Islet of Langerhans (tissue), 1 donor: ENCODE results near the gene PSMG3.

Experiments
- FAIRE-seq: peaks from one replicate; lab custom pipeline; 2011; peaks lifted over from hg19 to GRCh38; lab: Jason Lieb, UNC

Gene PSMG3

DNA sequence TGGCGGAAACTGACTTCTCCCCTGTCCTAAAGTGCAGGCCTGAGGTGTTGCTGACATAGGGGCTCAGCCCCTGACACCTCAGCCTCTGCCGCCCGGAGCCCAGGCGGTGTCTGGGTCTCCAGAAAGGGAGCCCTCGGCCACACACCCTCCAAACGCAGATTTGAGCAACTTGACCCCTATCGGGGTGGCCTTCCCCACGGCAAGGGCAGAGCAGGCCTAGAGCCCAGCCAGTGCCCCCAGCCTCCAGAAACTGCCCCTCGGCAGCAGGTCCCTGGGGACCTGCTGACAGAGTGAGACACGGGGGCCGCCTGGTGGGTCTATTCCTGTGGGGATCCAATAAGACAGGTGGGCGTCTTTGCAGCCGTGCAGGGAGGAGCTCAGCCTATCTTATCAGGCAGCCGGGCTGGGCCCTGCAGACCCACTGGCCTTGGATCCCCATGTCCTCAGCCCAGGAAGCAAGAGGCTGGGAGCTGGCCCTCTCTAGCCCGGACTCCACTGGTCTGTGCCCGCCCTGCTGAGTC lies 24.9 kb downstream of the PSMG3 start:
- no peak for FAIRE-seq

DNA sequence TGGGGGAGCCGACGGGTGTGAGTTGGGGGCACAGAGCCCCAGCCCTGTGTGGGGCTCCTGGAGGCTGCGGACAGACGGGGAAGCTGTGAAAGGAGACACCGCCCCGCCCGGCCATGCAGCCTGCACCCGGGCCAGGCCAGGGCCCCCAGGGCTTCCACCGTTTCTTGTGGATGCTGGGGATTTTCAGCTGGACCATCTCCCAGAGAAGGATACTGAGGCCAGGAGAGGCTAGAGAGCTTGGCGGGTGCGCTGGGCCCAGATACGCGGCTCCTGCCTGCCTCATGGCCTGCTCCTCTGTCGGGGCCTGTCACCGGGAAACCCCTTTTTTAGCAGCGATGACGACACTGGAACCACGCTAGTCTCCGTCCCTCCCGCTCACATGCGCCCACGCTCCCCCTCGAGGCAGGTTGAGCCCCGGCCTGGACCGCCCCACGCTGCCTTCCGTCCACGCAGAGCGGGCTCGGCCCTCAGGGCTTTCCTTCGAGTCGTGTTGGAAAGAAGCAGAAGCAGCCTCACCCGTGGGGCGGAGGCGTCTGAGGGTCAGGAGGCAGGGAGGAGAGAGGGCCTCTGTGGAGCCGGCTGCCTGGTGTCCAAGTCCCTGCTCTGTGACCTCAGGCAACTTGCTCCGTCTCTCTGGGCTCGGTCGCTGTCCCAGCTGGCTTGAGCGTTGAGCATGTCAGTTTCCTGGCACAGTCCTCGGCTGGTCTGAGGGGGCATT lies 25.5 kb downstream of the PSMG3 start:
- FAIRE-seq = no peak

DNA sequence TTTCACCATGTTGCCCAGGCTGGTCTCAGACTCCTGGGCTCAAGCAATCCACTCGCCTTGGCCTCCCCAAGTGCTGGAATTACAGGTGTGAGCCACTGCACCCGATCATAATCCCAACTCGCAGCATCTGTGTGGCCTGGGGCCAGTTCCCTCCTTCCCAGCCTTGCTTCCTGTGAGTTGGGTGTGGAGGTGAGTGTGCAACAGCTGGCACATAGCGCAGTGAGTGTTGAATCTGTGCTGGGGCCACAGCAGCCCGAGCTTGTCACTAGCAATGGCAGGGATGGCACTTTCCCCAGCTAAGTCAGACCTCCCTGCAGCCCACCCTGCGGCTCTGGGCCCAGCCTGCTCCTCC lies 26.0 kb downstream of the PSMG3 start:
- FAIRE-seq = no peak

DNA sequence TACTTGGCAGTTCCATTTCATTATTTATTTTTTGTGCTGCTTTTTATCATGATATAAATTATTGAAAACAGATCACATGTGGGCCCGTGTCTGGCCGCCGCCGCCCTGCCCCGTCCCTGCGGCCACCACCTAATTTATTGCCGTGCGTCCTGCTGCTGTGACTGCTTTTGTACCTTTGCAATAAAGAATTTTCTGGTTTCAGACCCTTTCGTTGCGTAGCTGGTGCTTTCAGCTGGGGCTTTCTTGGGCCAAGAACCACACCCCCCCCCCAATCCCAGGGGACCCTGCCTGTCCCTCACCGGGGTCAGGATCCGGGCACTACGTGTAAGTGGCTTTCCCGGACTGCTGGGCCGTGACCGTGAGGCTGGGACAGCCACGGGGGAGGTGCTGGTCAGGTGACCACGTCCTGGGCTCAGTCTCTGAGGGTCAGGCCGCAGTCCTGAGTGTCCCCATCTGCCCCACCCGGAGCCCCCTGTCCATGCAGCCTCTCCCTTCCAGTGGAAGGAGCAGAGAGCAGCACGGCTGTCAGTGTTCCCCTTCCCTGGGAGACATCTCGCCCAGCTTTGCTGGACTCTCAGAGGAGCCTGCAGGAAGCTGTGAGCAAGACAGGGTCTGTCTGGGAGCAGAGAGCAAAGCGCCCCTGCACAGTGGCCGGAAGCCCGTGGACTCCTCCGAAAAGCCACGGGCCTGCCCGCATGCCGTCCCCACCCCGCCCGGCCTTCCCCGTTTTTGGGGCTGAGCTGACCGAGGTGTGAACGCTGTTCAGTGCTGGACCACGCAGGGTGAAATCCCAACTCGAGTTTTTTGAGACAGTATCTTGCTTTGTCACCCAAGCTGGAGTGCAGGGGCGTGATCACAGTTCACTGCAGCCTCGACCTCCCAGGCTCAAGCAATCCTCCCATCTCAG lies 26.7 kb downstream of the PSMG3 start:
- FAIRE-seq = no peak

DNA sequence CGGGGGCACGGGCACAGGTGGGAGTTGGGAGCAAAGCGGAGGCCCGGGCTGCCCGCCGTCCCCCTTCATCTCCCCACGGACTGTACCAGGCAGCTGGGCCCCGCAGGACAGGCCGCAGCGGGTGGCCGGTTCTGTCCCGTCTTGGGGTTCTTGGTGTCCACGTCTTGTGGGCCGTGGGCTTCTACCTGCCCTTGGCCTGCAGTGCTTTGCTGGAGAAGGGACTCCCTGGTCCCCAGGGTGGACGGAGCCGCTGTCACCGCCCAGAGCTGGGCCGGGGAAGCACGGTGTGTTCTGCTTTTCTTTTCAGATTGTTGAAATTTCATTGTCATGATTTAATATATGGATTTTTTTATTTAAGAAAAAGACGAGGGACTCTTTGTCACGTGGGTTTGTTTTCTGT lies 27.5 kb downstream of the PSMG3 start:
- FAIRE-seq = no peak

DNA sequence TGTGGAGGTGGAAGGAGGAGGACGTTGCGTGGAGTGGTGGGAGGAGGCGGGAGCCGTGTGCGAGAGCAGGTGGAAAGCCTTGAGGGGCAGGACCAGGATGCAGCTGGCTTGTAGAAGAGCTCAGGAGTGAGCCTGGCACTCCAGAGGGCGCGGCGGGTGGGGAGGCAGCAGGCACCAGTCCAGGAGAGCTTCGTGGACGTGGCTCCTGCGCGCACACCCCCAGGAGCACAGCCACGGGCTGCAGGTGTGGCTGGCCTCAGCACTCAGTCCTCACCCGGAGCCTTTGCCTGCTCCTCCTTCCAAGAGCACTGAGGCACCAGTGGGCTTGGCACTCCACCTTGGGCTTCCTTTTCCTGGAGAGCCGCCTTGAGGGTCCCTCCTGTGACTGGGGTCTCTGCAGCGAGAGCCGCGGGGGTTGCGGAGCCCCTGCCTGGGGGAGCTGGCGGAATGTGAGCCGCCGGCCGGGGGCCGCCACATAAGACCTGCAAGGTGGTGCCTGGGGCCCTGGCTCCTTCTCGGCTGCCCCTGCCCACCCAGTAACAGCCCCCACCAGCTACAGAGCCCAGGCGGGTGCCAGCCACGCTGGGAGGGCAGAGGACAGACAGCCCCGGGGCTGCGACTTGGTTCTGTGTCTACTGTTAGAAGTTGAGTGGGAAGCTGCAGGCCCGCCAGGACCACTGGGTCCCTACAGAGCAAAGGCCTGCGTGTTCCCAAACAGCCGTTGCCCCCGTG lies 28.2 kb downstream of the PSMG3 start:
- FAIRE-seq = no peak

DNA sequence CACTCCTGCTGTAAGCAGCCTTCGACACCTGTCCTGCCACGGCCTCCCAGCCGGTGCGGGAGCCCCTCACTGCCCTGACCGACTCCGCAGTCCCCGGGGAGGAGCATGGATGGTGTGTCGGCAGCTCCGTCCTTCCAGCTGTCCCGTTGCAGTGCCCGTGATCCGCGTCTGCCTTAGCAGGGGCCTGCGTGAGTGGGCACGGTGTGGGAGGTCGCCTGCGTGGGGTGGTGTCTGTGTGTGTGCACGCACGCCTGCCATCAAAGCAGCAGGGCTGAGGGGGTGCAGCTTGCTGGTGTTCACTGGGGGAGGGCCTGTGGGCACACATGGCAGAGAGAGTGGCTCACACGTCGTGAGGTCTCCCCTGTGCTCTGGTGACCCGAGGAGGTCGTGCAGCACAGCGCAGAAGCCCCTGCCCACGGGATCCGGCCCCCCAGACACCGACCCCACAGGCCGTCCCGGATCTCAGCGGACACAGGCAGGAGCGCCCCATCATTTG lies 29.0 kb downstream of the PSMG3 start:
- FAIRE-seq = no peak

DNA sequence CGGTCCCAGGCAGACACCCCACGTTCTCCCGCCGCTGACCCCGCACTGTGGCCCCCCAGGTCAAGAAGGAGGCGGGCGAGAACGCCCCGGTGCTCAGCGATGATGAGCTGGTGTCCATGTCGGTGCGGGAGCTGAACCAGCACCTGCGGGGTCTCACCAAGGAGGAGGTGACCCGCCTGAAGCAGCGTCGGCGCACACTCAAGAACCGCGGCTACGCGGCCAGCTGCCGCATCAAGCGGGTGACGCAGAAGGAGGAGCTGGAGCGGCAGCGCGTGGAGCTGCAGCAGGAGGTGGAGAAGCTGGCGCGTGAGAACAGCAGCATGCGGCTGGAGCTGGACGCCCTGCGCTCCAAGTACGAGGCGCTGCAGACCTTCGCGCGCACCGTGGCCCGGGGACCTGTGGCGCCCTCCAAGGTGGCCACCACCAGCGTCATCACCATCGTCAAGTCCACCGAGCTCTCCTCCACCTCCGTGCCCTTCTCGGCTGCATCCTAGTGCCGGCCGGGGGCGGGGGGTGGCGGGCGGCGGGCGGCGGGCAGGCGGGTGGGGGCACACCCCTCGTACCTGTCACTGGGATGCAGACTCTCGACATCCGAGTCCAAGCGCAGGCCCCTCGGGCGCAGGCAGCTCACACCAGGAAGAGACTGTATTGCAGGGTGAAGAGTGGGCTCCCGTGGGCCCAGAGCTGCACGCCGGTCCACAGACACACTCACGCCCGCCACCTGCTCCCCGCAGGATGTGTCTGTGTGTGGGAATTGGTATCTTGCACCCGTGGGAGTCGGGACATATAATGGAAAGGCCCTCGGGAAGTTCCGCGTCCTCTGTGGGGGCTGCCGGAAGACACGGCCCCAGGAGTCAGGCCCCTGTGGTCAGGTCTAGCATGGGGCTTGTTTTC lies 29.7 kb downstream of the PSMG3 start:
- FAIRE-seq = no peak

DNA sequence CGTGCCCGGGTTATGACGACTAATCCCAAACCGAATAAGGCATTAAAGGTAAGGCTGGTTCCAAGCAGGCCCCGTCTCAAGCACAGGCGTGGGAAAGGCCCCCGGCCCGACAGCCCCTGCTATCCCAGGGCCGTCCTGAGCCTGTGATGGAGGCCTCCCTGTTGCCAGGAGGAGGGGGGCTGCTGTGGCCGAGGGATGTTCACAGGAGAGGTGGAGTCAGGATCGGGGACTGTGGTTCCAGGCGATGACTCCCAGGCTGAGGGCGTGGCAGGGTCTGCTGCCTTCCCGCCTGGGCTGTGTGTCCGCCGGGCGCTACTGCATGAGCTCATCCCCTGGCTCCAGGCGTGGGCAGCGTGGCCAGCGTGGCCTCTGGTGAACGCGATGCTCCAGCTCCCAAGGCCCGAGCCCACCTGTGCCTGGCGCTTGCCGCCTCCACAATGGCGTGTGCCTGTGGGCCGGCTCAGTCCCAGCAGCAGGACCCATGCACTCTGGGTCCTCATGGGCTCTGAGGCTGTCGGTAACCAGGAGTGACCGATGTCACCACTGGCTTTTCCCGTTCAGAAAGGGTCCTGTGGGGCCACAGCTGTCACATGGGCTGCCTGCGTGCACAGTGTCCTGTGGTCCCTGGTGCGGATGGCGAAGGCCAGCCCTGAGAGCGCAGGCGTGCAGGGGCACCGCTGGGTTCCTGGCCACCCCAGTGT lies 30.5 kb downstream of the PSMG3 start:
- no peak for FAIRE-seq

DNA sequence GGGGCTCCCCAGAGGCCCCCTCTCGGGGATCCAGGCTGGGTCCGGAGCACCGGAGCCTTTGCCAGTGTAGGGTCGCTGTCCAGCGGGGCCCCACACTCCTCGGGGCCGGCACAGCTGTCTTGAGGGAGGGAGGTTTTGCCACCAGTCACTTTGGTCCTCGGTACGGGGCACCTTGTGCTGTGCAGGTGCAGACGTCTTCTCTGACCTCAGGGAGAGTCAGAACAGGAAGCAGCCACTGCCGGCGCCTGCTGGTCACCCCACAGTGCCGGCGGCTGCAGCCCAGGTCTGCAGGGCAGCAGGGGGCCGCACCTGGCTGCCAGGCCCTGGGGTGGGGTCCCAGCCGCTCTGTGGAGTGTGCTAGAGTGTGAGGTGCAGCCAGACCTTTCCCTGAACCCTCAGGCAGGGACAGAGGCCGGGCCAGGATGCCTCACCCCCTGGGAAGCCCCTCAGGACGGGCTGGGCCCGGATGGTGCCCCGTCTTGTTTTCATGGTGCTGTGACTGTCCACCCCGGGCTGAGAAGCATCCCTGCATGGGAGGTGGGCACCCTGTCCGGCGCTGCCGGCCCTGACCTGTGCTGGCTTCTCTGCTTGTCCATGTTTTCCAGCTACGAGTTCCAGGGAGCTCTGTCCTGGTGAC lies 31.2 kb downstream of the PSMG3 start:
- FAIRE-seq = no peak

DNA sequence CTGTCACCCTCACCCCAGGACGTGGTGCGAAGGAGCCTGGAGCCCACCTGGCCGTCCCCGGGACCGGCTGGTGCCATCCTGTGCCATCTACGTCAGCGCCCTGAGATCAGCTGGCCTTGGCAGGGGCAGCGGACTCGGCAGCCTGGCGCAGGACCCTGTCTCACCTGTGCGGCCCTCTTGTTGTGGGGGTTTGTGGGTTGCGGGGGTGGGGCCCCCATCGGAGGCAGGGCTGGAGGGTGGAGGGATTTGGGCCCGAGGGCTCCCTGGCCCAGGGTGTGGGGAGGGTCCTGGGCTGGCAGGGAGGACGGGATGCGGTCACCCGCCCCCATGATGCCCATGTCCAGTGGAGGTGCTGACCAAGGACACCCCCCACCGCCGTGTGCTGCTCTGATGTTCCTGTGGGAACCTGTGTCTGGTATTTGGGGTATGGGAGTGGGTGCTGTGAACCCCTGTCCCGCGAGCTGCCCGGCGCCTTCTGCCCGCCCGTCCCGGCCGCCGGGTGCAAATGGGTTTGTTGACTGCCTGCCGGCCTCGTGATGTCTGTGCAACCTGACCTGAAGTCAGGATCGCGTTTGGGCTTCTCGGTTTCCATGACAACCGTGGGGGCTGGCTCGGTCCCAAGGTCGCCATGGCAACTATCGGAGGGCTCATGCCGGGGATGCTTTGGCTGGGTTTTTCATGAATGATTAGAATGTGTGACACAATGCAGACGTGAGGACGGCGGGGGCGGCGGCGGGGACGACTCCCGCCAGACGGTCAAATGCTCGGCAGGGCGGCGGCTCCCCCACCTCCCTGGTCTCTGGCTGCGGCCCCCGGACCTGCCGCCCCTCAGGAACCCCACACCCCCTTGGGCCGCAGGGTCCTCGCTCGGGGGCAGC lies 32.1 kb downstream of the PSMG3 start:
- FAIRE-seq = no peak

DNA sequence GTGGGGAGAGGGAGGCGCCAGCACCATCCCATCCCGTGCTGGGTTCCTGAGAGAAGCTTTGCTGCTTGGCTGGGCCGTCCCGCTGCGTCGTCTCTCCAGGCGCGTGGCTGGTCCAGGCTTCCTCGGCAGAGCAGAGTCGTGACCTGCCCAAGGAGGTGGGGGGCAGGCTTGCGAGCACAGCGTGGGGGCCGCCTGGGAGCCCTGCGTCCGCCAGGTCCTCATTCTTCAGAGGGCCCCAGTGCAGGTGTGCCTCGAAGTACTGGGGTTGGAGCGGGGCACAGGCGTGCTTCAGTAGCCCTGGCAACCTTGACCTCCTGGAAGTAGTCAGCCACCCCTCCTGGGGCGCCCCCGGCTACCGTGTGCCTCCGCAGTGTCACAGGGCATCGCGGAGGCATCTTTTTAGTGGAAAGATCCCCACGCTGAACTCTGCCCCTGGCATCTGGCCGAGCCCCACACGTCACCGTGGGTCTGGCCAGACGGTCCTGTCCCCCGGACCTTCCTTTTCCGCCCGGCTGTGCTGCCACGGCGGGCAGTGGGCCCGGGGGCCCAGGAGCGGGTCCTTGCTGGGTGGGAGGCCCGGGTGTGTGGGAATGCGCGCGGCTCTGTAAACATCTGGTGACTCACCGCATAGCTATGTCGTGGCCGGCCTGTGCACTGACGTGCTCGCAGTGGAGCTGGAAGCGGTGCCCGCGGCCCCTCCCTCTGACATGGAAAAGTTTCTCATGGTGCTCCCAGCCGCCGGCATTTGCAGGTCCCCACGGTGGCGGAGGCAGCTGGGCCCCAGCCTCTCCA lies 32.9 kb downstream of the PSMG3 start:
- no peak for FAIRE-seq

DNA sequence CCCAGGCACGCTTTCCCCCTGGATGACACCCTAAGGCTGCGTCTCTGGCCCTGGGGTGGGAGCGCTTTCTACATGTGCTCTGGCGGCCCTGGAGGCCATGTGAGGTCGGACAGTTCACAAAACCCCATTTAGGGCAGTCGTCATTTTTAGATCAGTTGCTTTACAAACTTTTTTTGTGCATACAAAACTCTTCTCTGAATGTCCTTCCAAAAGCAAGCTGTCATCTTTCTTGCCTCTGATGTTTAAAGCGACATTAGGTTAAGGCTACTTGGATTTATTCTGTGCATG lies 33.4 kb downstream of the PSMG3 start:
- no peak for FAIRE-seq

DNA sequence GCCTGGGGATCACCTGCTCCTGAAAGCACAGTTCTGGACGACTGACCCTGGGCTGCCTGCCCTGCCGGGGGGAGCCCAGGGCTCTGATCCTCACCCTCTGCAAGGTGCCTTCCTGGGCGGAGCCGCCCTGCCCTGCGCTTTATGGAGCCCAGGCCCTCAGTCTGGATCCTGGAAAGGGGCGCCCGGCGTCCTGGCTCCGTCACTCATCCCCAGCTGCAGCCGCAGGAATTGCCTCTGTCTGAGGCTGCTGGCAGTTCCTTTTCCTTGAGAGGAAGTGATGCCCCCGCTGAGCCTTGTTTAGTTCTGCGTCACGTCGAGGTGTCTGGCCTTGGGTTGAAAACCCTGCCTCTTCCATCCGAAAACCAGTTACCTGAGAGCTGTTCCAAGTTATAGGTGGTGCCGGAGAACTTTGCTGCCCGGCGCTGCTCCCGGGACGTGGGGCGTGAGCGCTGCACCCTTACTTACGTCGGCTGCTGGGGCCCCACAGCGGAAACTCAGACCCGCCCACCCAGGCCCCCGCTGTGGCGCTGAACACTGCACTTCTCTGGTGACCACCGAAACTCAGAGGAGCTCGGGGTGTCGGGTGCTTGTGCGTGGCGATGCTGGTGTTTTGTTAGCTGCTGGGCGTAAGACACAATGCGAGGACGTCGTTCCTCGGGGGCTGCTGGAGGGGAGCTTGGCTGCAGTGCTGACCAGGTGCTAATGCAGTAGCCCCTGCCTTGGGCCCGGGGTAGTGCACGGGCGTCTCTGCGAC lies 34.0 kb downstream of the PSMG3 start:
- no peak for FAIRE-seq

DNA sequence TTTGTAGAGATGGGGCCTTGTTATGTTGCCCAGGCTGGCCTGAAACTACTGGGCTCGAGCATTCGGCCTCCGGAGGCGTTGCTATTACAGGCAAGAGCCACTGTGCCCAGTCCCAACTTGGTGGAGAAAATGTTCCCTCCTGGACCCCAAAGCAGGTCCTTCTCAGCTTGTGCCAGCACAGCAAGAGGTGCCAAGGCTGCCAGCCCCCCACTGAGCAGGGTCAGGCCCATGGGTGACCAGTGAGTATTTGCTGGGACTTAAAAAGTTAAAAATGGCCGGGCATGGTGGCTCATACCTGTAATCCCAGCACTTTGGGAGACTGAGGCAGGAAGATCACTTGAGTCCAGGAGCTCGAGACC lies 34.8 kb downstream of the PSMG3 start:
- no peak for FAIRE-seq

DNA sequence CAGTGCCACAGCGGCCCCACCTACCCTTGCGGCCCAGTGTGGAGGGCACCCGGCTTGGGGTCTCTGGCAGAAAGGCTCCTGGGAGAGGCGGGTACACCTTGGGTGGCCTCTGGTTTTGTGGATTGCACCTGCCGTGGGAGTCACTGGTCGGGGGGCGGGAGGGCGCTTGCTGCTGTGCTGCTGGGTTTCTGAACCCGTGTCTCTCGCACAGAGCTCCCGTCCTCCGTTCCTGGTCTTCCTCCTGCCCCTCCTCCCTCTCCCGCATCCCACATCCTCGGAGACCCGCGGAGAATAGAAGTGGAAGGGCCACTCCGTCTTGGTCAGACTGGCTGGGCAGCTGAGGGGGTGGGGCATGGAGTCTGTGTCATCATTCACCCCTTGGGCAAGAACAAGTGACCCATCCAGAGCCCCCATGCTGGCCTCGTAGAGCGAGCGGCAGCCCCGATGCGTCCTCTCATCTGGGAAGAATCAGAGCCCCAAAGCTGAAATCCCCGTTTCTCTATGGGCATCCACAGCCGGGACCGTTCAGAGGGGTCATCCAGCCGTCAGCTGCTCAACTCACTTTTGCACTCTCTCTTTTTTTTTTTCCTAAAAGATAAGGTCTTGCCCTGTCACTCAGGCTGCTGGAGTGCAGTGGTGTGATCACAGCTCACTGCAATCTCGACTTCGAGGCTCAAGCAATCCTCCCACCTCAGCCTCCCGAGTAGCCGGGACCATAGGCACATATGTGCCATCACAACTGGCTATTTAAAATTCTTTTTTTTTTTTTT lies 35.3 kb downstream of the PSMG3 start:
- FAIRE-seq = no peak

DNA sequence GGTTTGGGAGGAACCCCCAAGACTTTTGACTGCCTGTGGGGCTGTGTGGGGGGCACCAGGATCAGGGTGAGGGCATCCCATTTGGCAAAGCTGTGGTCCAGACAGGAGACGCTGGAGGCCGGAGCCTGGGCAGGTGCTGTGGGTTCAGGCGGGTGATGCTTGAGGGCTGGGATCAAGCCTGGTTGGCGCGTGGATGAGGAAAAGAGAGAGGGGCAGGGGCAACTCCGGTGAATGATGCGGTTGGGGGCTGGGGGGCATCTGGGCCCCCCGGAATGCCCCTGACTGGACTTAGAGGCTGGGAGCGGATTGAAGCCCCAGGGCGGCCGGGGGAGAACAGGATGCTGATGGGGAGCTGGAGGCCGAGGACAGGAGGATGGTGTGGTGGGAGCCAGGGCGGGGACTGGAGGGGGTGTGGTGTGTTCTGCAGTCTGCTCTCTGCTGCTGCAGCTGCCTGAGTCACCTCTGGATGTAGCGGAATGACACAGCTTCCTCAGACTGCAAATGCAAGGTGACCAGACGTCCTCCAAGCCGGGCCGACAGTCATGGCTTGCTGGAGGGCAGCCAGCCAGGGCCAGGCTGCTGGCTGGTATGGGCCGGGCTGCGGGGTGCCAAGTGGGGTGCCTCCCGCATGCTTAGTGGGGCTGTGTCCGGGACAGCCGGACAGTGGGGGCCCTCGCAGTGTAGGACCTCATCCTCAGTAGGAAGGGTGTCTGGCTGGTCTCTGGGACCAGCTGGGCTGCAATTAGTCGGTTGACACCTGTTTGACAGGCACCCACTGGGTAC lies 36.1 kb downstream of the PSMG3 start:
- no peak for FAIRE-seq
